Cardiac muscle cell (in vitro differentiated cells and primary cell): Measurements from ENCODE around the gene PMIS2. TPM values are rescaled to one million over a fixed set of nuclear protein-coding genes. Genes with fewer than 3 reads are reported as not detected.

ENCODE experiments used
- DNase-seq, 2 donors: peaks; one replicate each; pipeline versions ENCODE4 v3.0.0 to v3.0.0-alpha.2; 2010 to 2017; ENCODE audit warnings: low read depth in 1 of 2, low spot score in 1 of 2
- H3K27ac ChIP-seq: fragments of 200-600 bp; sonication (generic); 2 replicates; pipeline ENCODE4 v1.5.1; 2016
- H3K27me3 ChIP-seq: fragments of 200-600 bp; sonication (generic); 2 replicates; pipeline ENCODE4 v1.6.0; 2016; ENCODE audit warnings: control low read depth
- H3K36me3 ChIP-seq: fragments of 200-600 bp; sonication (generic); 2 replicates; pipeline ENCODE4 v1.5.1; 2016; ENCODE audit warnings: control low read depth
- H3K4me1 ChIP-seq: fragments of 200-600 bp; sonication (generic); 2 replicates; pipeline ENCODE4 v1.8.1; 2017; ENCODE audit warnings: low read depth, mild to moderate bottlenecking, mixed run types
- H3K4me3 ChIP-seq: fragments of 200-600 bp; sonication (generic); 2 replicates; pipeline ENCODE4 v1.5.1; 2016; ENCODE audit warnings: mild to moderate bottlenecking
- H3K9me3 ChIP-seq: fragments of 200-600 bp; sonication (generic); 2 replicates; pipeline ENCODE4 v1.5.1; 2017; ENCODE audit warnings: low read depth, mild to moderate bottlenecking, control low read depth
- polyA plus RNA-seq: library from polyadenylated mRNA; unstranded; fragments of >200 nt; fragmentation: Nextera tagmentation; extraction: Ambion mirVana; gene quantifications from 2 replicates; pipeline ENCODE4 v1.2.1, GENCODE V29; 2016
- total RNA-seq: library from RNA; depleted of rRNA; stranded (reverse); fragments of >200 nt; gene quantifications from 2 replicates; pipeline ENCODE4 v1.2.3, GENCODE V29; 2016
- TF ChIP-seq, protein P1 (sequence below): IDR thresholded peaks from 2 replicates; pipeline ENCODE4 v1.5.1; 2012; ENCODE audit warnings: low read depth, mild to moderate bottlenecking, low read length

The PMIS2 gene
- total and polyA plus RNA-seq, 2 experiments from 2014 or later: not detected

DNA sequence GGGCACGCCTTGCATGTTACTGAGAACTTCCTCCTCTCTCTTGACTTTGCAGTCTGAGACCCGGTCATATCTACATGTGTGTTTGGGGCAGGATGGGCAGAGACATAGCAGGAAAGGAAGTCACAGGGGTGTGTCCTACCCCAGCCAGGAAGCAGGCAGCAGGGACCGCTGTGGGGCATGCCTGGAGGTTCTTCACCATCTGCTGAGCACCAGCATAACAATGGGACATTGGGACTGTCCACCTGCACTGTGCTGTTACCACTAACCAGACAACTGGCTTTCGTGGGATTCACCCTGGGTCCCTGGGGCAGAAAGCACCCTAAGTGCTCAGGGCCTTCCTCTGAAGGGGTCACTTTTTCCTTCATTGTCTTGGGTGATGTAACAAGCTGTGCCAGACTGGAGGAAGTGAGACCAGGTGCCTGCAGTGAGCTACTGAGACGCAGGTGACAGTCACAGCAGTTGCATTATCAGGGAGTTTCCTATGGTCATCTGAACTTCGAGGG is 23.9 kb downstream of the PMIS2 start:
- DNase-seq: no peak
- TF ChIP-seq, protein P1, sequence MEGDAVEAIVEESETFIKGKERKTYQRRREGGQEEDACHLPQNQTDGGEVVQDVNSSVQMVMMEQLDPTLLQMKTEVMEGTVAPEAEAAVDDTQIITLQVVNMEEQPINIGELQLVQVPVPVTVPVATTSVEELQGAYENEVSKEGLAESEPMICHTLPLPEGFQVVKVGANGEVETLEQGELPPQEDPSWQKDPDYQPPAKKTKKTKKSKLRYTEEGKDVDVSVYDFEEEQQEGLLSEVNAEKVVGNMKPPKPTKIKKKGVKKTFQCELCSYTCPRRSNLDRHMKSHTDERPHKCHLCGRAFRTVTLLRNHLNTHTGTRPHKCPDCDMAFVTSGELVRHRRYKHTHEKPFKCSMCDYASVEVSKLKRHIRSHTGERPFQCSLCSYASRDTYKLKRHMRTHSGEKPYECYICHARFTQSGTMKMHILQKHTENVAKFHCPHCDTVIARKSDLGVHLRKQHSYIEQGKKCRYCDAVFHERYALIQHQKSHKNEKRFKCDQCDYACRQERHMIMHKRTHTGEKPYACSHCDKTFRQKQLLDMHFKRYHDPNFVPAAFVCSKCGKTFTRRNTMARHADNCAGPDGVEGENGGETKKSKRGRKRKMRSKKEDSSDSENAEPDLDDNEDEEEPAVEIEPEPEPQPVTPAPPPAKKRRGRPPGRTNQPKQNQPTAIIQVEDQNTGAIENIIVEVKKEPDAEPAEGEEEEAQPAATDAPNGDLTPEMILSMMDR: no peak
- H3K27ac ChIP-seq: no peak overlapping the region
- no peak overlapping the region for H3K4me3 ChIP-seq
- no peaks in the 10 kb centered on the region for H3K27me3 ChIP-seq
- H3K36me3 ChIP-seq: no peaks in the 10 kb centered on the region
- no peaks in the 10 kb centered on the region for H3K4me1 ChIP-seq
- H3K9me3 ChIP-seq: no peaks in the 10 kb centered on the region

DNA sequence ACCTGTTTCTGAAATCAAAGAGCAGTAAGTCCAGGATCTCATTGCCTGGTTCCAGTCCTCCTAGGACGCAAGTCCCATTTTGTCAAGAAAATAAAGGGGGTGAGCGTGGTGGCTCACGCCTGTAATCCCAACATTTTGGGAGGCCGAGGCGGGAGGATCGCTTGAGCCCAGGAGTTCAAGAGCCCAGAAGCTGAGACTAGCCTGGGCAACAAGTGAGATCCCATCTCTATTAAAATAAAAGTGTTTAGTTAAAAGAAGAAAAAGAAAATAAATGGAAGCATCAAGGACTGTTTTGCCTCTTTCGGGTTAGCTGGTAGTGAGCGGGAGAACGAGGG is 26.2 kb downstream of the PMIS2 start:
- Histone ChIP-seq H3K27ac (no peak overlapping the region), H3K4me3 (no peak overlapping the region), H3K9me3 (no peaks in the 10 kb centered on the region), H3K27me3 (no peaks in the 10 kb centered on the region), H3K36me3 (no peaks in the 10 kb centered on the region), H3K4me1 (no peaks in the 10 kb centered on the region)
- TF ChIP-seq, protein P1: no peak
- no peak for DNase-seq

GRCh38 chr19:35612559-35613321 is 26.8 kb downstream of the PMIS2 start, which contains the start of gene HAUS5:
Gene HAUS5, plus strand, starts transcription at chr19:35612735. Its CDS starts 60 bp downstream, at chr19:35612795.
- TF ChIP-seq, protein P1: no peak
- peak within 1 kb of the TSS; percentile 38 for H3K4me3 ChIP-seq
- no peaks in the 10 kb centered on the region for H3K9me3 ChIP-seq
- no peaks in the 10 kb centered on the region for H3K27me3 ChIP-seq
- H3K36me3 ChIP-seq: no peaks in the 10 kb centered on the region
- H3K4me1 ChIP-seq: no peaks in the 10 kb centered on the region
- no peak within 1 kb of the TSS for H3K27ac ChIP-seq
- DNase-seq: peak; percentile 91 to 94

DNA sequence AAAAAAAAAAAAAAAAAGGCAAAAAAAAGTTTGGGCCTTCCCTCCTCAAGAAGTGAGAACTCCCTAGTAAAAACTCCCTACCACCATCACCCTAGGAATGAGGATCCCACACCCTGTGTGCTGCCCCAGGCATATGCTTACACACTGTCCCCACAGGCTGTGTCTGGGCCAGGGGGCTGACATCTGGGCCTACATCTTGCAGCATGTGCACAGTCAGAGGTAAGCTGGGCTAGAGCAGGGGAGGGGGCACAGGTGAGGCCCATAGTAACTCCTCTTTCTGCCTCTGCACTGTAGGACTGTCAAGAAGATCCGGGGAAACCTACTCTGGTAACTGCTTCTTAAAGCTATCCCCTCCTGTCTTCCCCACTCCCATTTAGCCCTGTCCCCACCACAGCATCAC is 27.6 kb downstream of the PMIS2 start:
- no peaks in the 10 kb centered on the region for H3K27me3 ChIP-seq
- no peak for DNase-seq
- no peak overlapping the region for H3K4me3 ChIP-seq
- H3K4me1 ChIP-seq: no peaks in the 10 kb centered on the region
- H3K27ac ChIP-seq: no peak overlapping the region
- H3K36me3 ChIP-seq: no peaks in the 10 kb centered on the region
- TF ChIP-seq, protein P1: no peak
- H3K9me3 ChIP-seq: no peaks in the 10 kb centered on the region

- H3K27ac ChIP-seq: no peak overlapping the region
- TF ChIP-seq, protein P1: no peak
Measured at GRCh38 chr19:35615036-35615435, 29.1 kb downstream of the PMIS2 start.

More at GRCh38 chr19:35615036-35615435, 29.1 kb downstream of the PMIS2 start:
- no peaks in the 10 kb centered on the region for H3K9me3 ChIP-seq
- no peaks in the 10 kb centered on the region for H3K36me3 ChIP-seq
- DNase-seq: no peak
- H3K4me1 ChIP-seq: no peaks in the 10 kb centered on the region
- no peak overlapping the region for H3K4me3 ChIP-seq
- H3K27me3 ChIP-seq: no peaks in the 10 kb centered on the region
